ENCODE results near the gene SH3PXD2B.

SH3PXD2B gene

DNA sequence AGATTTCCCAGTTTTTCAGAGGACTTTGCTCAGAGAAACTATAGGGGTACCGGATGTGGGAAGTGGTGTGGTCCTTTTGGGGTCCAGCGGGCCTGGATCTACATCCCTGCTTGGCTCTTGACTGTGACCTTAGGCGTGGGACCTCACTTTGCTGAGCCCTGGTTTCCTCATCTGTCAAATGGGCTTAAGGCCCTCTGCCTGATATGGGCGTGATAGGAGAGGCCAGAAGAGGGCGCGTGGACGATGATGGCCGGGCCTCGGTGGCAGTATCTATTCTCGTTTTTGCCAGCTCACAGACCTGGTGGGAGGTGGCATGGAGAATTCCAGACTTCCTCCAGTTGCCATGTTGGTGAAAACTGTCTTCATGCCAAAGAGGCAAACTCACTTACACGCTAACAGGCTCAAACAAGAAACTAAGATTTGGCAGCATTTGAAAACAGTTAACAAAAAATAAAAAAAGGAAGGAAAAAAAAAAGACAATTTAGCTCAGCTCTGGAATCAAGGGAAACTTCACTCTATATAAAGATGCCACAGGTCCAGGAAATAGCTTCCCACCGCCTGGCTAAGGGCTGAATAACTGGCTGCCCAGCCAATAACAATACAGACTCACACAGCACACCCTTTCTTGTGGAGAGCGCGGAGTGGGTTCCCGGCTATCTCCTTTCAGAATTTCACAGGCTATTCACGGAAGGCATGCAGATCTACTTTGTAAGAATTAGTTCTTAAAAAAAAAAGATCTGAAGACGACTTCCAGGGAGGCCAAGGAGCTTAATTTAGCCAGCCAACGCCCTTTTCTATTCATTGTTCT lies 1.7 kb downstream of the SH3PXD2B start:
- DNase-seq: no peak

DNA sequence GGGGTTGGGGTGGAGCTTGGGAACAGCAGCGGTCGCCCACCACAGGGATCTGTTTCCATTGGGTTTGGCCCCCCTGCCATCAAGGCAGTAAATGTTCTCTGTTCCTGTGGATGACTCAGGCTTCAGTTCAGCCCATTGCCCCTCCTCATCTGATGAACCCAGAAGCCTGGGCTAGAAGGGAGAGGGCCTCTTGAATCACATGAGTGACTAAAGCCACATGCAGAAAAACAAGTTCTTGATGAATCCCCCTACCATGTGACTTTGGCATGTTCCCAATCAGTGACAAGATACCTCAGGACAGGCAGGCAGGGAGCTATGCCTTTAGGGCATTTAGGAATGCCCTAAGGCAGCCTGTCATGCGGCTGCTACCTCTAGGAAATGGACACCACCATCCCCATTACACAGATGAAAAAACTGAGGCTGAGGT lies 2.5 kb downstream of the SH3PXD2B start:
- DNase-seq: no peak

DNA sequence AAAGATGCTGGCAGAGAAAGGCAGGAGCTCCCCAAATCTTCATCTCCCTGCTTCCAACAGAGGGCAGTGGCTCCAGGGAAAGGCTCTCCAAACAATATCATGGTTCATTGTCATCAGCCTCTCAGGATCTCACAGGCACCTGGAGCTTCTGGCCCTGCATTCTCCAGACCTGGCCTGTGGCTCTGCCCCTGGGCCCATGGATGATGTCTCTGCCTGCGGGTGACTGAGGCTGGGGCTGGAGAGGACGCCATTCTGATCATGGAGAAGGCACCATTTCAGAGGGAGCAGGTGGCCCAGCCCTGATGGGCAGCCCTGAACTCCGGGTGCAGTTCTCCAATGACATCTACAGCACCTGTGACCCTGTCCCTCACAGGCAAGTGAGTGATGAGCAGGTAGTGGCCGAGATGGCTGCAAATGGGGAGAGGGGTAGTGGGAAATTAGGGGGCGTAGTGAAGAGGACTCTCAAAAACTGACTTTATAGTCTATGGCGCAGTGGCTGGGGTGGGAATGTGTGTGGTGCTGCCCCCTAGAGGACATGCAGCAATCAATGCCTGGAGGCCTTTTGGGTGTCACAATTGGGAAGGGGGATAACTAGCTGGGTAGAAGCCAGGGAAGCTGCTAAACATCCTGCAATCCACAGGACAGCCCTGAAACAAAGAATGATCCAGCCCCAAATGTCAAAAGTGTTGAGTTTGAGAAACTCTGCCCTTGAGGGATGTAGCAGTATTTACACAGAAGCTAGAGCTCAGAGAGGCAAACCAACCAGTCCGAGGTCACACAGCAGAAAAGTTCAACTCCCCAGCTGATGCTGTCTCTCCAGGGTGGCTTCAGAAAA lies 3.2 kb downstream of the SH3PXD2B start:
- DNase-seq: no peak

DNA sequence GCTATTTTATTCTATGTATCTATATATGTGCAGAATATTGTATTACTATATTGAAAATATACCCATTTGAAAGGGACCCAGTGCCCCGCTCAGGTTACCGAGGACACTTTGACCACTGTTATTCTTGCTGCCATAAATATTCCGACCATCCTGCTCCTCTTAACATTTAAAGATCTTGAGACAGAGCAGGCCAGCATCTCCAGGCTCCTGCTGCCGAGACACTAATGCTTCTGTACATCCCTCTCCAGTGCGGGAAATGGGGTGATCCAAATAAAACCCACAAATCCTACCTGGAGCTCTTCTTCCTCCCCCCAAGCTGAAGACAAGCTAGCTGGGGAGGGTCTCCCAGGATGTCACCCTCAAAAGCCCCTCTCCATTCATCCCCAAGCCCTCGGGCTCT lies 3.9 kb downstream of the SH3PXD2B start:
- DNase-seq: no peak

DNA sequence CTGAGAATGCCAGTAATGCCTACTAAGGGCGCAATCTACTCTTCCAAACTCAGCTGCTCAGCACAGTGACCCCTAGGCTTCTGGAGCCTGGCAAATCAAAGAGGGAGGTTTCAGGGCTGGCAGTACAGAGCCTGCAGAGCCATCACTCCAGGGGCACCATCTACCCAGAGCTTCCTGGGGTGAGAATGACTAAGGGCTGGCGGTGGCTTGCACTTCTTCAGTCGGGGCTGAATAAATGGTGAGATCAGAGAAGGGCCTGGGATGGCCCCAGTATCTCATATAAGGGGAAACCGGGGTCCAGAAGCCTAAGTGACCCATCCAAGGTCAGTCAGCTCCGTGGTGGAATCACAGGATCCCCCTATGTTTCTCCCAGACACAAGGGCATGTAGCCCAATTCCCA lies 5.3 kb downstream of the SH3PXD2B start:
- DNase-seq: no peak

DNA sequence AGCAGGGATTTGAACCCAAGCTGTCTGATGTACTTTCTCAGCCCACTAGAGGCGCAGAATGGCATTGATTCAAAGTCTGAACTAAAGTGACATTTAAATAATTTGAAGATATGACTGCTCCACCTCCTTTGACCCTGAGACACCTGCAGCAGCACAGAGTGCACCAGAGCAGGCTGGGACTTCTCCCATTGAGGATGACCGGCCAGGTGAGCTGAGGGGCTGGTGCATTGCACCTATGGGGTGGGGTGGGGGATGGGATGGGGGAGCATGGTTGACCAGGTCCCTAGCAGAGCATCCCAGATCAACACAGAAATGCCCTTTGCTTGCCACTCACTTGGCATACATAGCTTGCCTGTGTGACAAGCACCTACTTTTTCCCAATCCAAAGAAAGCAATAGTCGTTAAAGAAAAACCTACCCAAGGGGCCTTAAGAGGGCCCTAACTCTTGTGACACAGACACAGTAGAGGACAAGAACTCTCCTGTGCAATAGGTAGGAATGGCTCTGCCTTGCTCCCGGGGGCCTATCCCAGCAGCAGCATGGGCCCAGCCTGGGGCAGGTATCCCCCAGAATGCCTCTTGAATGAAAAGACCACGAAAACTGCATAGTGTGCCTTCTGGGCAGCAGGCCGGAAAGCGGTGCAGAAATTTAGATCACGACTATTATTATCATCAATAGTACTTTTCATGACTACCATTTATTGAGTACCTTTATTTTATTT lies 6.5 kb downstream of the SH3PXD2B start:
- no peak for DNase-seq

DNA sequence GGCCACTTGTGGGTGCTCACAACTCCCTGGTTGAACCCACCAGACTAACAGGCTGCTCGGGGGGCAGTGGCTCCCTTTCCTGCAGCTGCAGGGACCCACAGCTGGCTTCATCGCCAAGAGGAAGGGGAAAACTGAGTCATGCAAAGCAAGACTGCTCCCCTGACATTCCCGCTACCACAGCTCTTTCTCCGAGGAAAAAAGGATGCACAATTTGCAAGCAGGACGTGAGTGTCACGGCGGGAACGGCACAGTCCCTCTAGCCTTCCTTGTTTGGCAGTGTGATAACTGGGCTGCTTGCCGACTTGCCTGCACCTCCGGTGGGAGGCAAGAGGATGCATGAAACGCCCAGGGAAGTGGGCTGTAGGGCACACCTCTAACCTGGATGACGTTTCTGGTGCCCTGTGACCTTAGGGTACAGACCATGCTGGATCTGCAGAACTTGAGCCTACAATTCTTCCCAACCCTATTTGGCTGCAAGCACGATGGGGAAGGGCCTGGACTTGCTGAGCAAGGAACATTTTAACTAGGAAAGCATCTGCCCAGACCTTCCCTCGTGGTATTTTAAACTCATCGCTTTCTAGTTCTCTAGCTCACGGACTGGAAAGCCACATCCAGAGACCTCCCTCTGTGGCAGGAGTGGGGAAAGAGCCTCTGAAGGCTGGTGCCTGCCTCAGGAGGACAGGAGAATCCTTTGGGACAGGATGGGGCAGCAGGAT lies 7.8 kb downstream of the SH3PXD2B start:
- no peak for DNase-seq

- DNase-seq: no peak
Observed at GRCh38 chr5:172445866-172446265, 8.5 kb downstream of the SH3PXD2B start.

DNA sequence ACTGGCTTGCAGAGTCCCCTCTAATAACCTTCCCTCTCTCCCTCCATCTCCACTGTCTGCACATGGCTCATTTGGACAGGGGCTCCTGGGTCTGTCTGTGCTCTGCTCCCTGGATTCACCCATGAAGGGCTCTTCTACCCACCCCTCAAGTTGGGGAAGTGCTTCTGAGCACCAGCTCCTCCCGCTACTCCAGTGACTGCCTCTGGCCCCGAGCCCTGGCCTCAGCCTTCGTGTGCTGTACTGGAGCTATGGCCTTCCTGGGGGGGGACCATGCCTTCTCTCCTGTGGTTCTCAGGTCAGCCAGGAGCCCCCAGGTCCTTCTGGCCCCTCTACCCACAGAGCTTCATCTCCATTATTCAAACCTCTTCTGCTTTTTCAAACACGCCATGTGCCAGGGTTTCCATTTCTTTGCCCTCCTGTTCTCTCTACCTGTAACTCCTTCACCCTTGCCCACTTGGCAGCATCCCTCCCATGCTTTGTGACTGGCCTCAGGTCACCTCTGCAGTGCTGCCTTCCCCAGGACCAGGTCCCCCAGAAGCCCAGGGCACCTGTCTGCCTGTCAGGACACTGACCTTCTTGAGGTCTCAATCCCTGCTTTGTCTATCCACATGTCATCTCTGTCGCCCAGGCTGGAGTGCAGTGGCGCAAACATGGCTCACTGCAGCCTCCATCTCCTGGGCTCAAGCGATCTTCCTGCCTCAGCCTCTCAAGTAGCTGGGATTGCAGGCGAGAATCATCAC lies 9.5 kb downstream of the SH3PXD2B start:
- no peak for DNase-seq

DNA sequence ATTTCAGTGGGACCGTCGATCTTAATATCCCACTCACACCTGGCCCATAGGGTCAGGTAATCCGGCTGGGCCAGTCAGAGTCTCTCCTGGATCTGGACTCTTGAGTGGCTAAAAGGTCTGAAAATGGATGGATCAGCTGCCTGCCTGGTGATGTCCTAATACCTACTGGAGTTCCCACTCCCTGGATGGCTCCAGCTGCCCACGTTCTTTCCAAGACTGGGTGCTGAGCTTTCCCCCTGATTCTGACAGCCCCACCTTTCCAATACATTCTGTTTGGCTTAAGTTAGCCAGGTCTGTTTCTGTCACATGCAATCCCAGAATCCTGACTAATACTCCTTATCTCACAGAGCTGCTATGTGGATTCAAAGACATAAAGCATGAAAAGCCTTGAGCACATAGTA lies 10.2 kb downstream of the SH3PXD2B start:
- DNase-seq: no peak

DNA sequence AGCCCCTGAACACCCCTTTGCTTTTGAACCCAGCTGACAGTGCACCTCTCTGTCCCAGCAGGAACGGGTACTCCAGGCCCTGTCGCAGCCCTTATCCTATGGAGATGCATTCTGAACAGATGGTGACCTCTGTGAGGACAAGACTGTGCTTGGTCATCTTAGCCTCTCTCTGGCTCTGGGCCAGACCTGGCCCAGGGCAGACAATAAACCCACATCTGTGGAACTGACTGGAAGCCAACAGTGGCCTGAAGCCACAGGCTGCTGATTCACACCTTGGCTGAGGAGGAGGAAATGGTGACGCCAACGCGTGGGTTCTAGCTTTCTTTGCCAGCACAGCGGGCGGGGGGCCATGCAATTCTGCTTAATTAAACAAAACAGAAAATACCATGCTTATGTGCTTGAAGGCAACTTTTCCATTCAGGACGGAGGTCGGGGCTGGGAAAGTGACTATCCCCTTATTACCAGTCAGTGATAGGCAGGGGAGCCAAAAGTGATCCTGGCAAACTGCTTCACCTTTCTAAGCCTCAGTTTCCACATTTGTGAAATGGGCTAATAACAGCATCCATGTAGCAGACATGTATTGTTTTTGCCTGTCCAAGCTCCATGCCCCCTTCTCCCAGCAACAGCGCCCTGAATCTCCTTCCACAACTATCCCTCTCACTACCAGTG lies 10.8 kb downstream of the SH3PXD2B start:
- no peak for DNase-seq

GRCh38 chr5:172442592-172442991 lies 11.7 kb downstream of the SH3PXD2B start:
- DNase-seq: no peak

DNA sequence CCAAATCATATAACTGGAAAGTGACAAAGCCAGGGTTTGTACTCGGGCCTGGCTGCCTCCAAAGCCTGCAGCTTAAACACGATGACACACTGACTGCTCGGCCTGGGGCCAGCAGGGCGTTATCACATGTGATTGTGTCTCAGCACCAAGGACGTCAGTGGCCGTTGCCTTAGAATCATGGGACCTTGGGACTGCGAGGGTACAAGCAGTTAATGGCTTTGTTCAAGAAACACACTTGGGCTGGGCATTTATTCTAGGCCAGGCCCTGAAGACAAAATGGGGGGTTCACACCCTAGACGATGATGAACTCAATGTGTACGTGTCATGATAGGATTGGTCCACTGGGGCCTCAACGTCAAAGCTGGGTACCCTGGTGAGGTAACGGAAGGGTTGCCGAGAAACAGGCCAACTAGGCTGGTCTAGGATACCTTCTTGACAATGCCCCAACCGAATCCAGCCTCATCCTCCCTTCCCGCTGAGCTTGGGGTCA lies 13.0 kb downstream of the SH3PXD2B start:
- no peak for DNase-seq

DNA sequence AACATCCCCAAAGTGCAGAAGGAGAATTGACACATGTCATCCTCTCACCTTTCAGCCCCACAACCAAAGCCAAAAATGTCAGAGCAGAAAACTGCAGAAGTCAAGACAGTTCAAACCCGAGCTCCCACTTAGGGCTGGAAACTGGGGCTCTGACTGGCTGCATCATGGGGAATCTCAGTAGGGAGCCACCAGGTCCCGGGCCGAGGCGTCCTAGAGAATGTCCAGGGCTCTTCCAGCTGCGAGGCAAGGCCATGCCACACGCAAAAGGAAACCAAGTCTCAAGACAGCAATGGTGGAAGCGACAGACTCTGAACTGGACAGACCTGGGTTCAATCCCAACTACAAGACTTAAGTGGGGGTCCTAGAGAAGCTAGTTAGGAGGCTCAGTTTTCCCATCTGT lies 13.8 kb downstream of the SH3PXD2B start:
- no peak for DNase-seq

- DNase-seq: no peak
Observed at GRCh38 chr5:172439785-172440477, 14.4 kb downstream of the SH3PXD2B start.

DNA sequence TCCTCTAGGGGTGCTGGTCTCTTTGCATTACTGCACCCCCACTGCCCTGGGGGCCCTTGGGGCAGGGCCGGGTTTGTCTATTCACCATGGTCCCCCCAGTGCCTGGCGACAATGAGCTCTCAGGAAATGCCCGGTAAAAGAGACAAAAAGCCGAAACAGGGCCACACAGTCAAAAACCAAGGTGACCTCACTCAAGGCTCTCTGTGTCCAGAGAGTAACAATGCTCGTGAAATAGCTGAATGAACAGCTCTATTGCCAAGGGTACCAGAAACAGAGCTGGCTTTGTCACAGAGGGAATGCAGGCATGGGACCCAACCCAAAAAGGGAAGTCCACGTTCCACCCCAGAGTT lies 16.0 kb downstream of the SH3PXD2B start:
- DNase-seq: no peak

DNA sequence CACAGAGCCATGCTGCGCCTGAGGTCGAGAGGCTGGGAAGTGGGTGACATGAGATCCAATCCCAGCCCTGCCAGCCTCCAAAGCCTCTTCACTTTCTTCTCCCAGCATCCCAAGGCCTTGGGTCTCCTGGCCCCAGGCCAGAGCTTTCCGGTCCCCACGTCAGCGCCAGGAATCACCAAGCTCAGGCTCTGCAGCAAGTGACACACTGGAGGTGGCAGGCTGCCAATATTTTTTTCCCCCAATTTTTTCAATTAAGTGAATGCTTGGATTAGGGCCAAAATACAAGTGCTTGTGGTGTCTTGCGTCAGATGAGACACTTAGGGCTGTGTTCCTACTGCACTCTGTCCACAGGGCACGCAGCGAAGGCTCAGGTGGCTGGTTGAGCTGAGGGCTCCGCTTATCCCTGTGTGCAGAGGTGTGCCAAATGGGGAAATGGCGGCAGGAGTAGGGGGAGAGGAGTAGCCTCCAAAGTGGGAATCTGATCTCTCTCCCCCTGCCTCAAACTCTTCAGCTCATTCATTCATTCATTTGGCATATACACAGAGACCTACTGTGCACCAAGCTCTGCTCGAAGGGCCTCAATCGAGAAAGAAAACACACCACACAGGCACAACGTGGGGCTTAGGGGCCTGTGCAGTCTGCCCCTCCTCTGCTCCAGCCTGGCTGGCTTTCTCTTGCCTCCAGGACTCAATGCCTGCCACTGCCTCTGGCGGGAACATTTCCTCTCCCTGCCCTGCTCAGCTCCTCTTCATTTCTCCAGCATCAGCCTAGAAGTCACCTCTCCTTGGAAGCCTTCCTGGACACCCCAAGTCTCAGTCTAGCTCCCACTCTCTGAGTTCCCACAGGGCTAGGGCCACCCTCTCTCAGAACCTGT lies 16.6 kb downstream of the SH3PXD2B start:
- no peak for DNase-seq

- DNase-seq: no peak
Observed at GRCh38 chr5:172436879-172437369, 17.4 kb downstream of the SH3PXD2B start.

DNA sequence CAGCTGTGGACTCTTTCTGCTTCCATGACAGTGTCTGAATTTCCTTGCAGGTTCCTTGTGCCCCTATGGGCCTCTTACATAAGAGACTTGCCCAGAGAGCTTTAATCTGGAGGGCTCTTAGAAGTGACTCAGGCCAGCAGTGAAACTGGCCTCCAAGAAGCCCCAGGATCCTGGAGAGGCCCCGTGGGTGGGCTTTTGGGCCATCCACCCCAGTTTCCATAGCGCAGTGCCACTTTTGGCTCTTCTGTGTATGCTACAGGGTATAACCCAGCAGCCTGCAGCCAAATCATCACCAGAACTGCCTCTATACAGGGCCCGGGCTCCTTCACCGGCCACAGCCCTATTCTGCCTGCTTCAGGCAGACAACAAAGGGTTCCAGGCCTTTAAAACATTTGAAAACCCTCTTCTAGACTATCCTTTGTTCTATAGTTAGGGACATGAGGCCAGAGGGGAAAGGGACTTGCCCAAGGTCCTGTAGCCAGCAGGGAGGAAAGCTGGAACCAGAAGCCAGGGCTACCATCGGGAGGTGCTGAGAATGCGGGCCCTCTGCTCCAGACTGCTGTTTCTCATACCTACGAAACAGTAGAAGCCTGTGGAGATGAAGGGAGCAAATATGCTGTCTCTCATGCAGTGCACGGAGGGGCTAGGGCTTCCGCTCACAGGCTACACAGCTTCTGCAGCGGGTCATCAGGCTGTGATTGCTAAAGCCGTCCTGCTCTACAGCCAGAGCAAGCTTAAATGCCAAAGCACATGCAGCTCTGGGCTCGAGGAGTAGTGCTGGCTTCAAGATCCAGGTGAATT lies 18.0 kb downstream of the SH3PXD2B start:
- no peak for DNase-seq
